HCT116 (cell line): Measurements from ENCODE around the gene CNPY3.

Experiments used
- CEBPB ChIP-seq: IDR thresholded peaks from 2 replicates; pipeline ENCODE4 v1.6.1; 2012; ENCODE audit warnings: low read depth
- EGR1 ChIP-seq: IDR thresholded peaks from 2 replicates; pipeline ENCODE4 v1.6.1; 2012; ENCODE audit warnings: low read depth
- EZH2 ChIP-seq: fragments of 200-600 bp; sonication (generic); IDR thresholded peaks from 2 replicates; pipeline ENCODE4 v1.6.1; 2017; ENCODE audit warnings: antibody characterized with exemption, mixed run types
- POLR2A ChIP-seq: IDR thresholded peaks from 2 replicates; pipeline ENCODE4 v1.7.0; 2011; ENCODE audit warnings: borderline replicate concordance; ENCODE audit not compliant: insufficient read depth, insufficient read length; ENCODE audit errors: extremely low read depth
- SP1 ChIP-seq: IDR thresholded peaks from 2 replicates; pipeline ENCODE4 v1.6.1; 2012; ENCODE audit warnings: low read depth
- SRF ChIP-seq: IDR thresholded peaks from 2 replicates; pipeline ENCODE4 v1.6.1; 2012; ENCODE audit warnings: low read depth
- ZBTB33 ChIP-seq: IDR thresholded peaks from 2 replicates; pipeline ENCODE4 v1.6.1; 2011; ENCODE audit warnings: mild to moderate bottlenecking, low read length, moderate library complexity; ENCODE audit not compliant: insufficient replicate concordance; ENCODE audit errors: extremely low read depth
- TF ChIP-seq, protein P1 (sequence below), 3 experiments: fragments of 200-600 bp in 1 of 3; sonication (generic) in 1 of 3; IDR thresholded peaks in 2 of 3; conservative IDR thresholded peaks in 1 of 3; 2 replicates each; pipeline ENCODE4 v1.5.1; 2012 to 2017; ENCODE audit warnings: low read depth in 2 of 3, low read length in 2 of 3, antibody characterized with exemption in 1 of 3, borderline replicate concordance in 1 of 3, control low read depth in 1 of 3, mild to moderate bottlenecking in 1 of 3, mixed read lengths in 1 of 3, mixed run types in 1 of 3, moderate library complexity in 1 of 3; ENCODE audit not compliant: insufficient read depth in 1 of 3
- TF ChIP-seq, protein P2 (sequence below): IDR thresholded peaks from 2 replicates; pipeline ENCODE4 v1.6.1; 2012

DNA sequence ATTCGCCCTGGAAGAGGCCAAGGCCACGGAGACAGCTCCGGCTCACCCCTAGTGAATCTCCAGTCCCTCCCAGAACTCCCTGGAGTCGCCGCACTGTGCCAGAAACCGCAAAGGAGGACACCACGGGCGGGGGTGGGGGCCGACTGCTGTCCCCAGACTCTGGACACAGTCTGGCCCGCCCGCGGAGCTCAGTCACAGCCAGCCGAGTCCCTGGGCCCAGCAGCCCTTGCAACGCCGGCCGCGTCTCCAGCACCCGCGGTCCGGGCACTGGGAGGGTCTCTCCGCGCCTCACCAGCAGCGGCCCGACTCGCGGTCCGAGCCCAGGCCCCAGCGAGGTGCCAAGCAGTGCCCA, 49.2 kb downstream of the CNPY3 start:
- TF ChIP-seq, protein P1, sequence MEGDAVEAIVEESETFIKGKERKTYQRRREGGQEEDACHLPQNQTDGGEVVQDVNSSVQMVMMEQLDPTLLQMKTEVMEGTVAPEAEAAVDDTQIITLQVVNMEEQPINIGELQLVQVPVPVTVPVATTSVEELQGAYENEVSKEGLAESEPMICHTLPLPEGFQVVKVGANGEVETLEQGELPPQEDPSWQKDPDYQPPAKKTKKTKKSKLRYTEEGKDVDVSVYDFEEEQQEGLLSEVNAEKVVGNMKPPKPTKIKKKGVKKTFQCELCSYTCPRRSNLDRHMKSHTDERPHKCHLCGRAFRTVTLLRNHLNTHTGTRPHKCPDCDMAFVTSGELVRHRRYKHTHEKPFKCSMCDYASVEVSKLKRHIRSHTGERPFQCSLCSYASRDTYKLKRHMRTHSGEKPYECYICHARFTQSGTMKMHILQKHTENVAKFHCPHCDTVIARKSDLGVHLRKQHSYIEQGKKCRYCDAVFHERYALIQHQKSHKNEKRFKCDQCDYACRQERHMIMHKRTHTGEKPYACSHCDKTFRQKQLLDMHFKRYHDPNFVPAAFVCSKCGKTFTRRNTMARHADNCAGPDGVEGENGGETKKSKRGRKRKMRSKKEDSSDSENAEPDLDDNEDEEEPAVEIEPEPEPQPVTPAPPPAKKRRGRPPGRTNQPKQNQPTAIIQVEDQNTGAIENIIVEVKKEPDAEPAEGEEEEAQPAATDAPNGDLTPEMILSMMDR (IDR thresholded peaks at IDR 0.05 in 2 of 3, conservative IDR thresholded peaks at IDR 0.05 in 1 of 3; ENCODE audit: borderline replicate concordance in 1 of 3, insufficient read depth in 1 of 3, low read depth in 2 of 3, low read length in 2 of 3), result no peak
- TF ChIP-seq POLR2A (no peak), CEBPB (no peak), EGR1 (no peak), ZBTB33 (no peak), SP1 (no peak), EZH2 (no peak), SRF (no peak)
- TF ChIP-seq, protein P2, sequence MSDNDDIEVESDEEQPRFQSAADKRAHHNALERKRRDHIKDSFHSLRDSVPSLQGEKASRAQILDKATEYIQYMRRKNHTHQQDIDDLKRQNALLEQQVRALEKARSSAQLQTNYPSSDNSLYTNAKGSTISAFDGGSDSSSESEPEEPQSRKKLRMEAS, result no peak
